ENCODE data around the gene VSIR. TPM values are rescaled to one million over a fixed set of nuclear protein-coding genes. Genes with fewer than 3 reads are reported as not detected.

The VSIR gene
- total RNA-seq, 2 donors from 2014 or later: 41.2 to 42.8 TPM

- no peak for TF ChIP-seq CTCF (IDR thresholded peaks at IDR 0.05)
- intact Hi-C loops (cut with DNase I): no loop called here
- H3K4me1 ChIP-seq: peaks cover 11% of the 10 kb centered on the region
Observed at GRCh38 chr10:71710519-71710918, 62.8 kb downstream of the VSIR start.

GRCh38 chr10:71708897-71709882 is 64.1 kb downstream of the VSIR start:
- DNase-seq: no peak
- Histone ChIP-seq H3K4me1 (peaks cover 4% of the 10 kb centered on the region), H3K4me3 (no peak overlapping the region), H3K9me3 (no peaks in the 10 kb centered on the region), H3K36me3 (no peaks in the 10 kb centered on the region), H3K27ac (no peak overlapping the region), H3K9ac (ENCODE audit: low read depth in 2 of 2, low read length in 2 of 2) (no peak overlapping the region), H3K27me3 (no peaks in the 10 kb centered on the region)
- intact Hi-C loops (cut with DNase I): loop anchor here (5.0 to 10.0 kb wide), 2 partner anchors 106 to 397 kb away; no protein-coding TSS in a partner anchor
- TF ChIP-seq CTCF (IDR thresholded peaks at IDR 0.05): no peak

More at GRCh38 chr10:71710519-71710918, 62.8 kb downstream of the VSIR start:
- Histone ChIP-seq H3K9me3 (no peaks in the 10 kb centered on the region), H3K27ac (no peak overlapping the region), H3K9ac (ENCODE audit: low read depth in 2 of 2, low read length in 2 of 2) (no peak overlapping the region), H3K4me3 (no peak overlapping the region), H3K27me3 (no peaks in the 10 kb centered on the region), H3K36me3 (no peaks in the 10 kb centered on the region)
- no peak for DNase-seq

- intact Hi-C loops (cut with DNase I): loop anchor here (5.0 to 10.0 kb wide), 2 partner anchors 106 to 396 kb away; no protein-coding TSS in a partner anchor
- peak; percentile 88 for TF ChIP-seq CTCF (IDR thresholded peaks at IDR 0.05)
- Histone ChIP-seq H3K27me3 (no peaks in the 10 kb centered on the region), H3K4me1 (no peaks in the 10 kb centered on the region), H3K27ac (no peak overlapping the region), H3K4me3 (no peak overlapping the region), H3K9ac (ENCODE audit: low read depth in 2 of 2, low read length in 2 of 2) (no peak overlapping the region), H3K36me3 (no peaks in the 10 kb centered on the region), H3K9me3 (no peaks in the 10 kb centered on the region)
- DNase-seq: peak; percentile 62
Observed at GRCh38 chr10:71708301-71708703, 65.0 kb downstream of the VSIR start.

- DNase-seq: no peak
- Histone ChIP-seq H3K27me3 (no peaks in the 10 kb centered on the region), H3K4me3 (no peak overlapping the region), H3K4me1 (no peaks in the 10 kb centered on the region), H3K9me3 (no peaks in the 10 kb centered on the region), H3K27ac (no peak overlapping the region), H3K9ac (ENCODE audit: low read depth in 2 of 2, low read length in 2 of 2) (no peak overlapping the region), H3K36me3 (no peaks in the 10 kb centered on the region)
- no peak for TF ChIP-seq CTCF (IDR thresholded peaks at IDR 0.05)
- intact Hi-C loops (cut with DNase I): loop anchor here (5.0 to 10.0 kb wide), 2 partner anchors 107 to 395 kb away; no protein-coding TSS in a partner anchor
Observed at GRCh38 chr10:71707240-71707789, 66.0 kb downstream of the VSIR start.

- H3K27ac ChIP-seq: no peak overlapping the region
- intact Hi-C loops (cut with DNase I): loop anchor here (5.0 to 10.0 kb wide), 2 partner anchors 108 to 394 kb away; no protein-coding TSS in a partner anchor
- DNase-seq: no peak
Observed at GRCh38 chr10:71706216-71707121, 66.9 kb downstream of the VSIR start.

More at GRCh38 chr10:71706216-71707121, 66.9 kb downstream of the VSIR start:
- Histone ChIP-seq H3K27me3 (no peaks in the 10 kb centered on the region), H3K4me1 (no peaks in the 10 kb centered on the region), H3K9me3 (no peaks in the 10 kb centered on the region), H3K9ac (ENCODE audit: low read depth in 2 of 2, low read length in 2 of 2) (no peak overlapping the region), H3K36me3 (no peaks in the 10 kb centered on the region), H3K4me3 (no peak overlapping the region)
- TF ChIP-seq CTCF (IDR thresholded peaks at IDR 0.05): no peak

Measured in colonic mucosa (tissue), 4 donors.